ENCODE results near the gene HMCN1.
"Not testable (repeated sequence)": the region's sequence is repeated elsewhere in the genome, so short reads cannot be mapped to it uniquely, and the experiment has no call there.

The HMCN1 gene

GRCh38 chr1:185860311-185860710 is 126.1 kb downstream of the HMCN1 start:
- no peak for DNase-seq

DNA sequence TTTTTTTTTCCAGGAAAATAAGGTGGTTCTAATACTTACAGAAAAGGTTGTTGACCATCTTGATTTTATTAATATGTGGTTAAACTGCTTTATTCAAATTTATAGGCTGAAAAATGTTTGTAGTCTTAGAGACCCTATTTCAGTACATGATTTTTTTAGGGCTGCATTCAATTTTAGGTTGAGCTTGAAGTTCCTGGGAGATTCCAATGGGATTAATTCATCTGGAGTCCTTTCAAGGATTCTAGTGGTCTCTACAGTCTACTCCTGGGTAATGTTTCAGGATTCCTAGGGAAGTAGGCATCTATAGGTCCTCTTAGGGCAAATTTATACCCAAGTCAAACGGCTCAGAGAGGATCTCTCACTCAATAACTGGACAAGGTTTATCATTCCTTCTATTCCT is 126.7 kb downstream of the HMCN1 start:
- DNase-seq, result no peak

DNA sequence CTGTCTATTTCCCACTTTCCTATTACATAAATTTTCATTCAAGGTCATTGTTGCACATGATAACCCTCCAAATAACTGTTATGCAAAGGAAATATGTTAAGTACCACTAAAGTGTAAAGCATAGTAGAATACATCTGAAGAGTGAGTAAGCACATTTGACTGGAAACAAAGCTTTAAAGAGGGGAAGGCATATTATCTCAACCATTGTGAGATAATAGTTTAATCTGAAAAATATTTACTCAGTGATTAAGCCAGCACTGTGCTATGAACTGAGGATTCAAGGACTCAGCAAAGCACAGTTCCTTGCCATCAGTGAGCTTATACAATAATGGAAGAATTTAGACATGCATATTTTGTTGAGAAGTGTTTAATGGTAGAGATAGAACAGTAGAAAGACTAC is 127.4 kb downstream of the HMCN1 start:
- DNase-seq, result no peak

GRCh38 chr1:185862235-185862634 is 128.0 kb downstream of the HMCN1 start:
- DNase-seq, result no peak

GRCh38 chr1:185864331-185864730 is 130.1 kb downstream of the HMCN1 start:
- DNase-seq, result no peak

GRCh38 chr1:185864889-185865517 is 130.8 kb downstream of the HMCN1 start:
- DNase-seq, result no peak

DNA sequence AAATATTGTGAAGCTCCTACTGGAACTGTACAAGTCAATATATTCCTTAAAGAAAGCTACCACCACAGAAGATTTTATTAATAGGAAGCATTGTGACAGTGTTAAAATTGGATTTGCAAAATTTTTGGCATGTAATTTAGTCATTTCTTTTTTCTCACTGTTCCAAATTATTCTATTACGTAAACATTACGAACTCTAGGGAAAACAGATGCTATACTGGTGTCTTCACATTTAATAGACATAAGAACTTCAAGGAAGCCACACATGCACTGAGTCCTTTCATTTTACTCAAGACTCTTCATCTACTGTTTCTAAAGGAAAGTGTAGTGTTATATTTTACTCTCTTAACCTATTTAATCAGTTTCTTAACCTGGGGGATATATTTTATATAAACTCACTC is 135.4 kb downstream of the HMCN1 start:
- DNase-seq, result no peak

DNA sequence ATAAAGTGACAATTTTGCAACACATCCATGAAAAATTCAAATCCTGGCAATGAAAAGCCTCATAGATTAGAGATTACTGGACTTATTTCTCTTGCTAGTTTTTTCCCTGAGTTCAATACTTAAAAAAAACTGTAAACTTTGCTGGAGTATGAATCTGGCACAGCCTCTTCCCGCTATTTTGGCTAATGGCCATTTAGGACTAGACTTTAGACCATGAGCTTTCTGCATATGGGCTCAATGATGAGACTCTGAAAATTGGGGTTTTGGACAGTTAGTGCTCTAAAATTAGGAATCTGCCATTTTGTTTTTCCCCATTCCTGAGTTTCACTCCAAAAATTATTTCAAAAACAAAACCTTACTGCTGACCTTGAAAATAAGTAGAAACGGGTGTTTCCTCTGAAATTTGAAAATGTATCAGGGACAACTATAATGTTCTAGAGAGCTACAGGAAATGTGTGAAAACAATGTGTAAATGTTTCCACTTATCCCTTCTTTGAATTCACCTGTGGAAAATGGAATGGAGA is 137.5 kb downstream of the HMCN1 start:
- DNase-seq, result no peak

DNA sequence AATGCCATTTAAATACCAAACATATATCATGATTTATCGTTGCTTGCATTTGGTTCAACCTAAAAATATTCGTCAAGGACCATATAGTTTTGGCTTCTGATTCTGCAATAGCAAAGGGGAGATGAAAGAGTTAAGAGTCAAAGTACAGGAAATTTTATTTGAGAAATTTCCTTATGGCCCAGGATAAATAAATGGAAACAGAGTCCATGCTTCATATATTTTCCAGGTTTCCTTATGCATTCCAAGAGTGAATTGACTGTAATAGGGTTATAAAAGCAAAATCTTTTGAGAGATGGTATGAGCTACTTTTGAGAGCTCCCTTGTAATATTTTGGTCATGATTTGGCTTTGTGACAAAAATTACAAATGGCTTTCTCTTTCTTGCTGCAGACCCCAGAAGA is 140.1 kb downstream of the HMCN1 start:
- DNase-seq, result no peak

DNA sequence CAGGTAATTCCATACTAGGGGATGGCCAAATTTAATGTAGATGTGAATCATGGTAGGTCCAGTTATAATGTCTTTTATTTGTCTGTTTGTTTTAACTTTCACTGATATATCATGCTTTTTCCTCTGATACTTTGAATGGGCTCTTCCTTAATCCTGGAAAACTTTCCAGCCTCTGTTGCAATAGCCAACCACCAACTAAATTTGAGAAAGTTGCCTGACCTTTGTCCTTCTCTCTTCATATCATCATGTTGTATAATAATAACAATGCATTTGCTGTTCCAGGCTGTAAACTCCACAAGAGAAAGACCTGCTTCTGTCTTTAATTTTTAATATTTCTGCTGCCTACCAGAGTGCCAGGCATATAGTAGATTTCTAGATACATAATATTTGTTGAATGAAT is 146.1 kb downstream of the HMCN1 start:
- DNase-seq, result no peak

DNA sequence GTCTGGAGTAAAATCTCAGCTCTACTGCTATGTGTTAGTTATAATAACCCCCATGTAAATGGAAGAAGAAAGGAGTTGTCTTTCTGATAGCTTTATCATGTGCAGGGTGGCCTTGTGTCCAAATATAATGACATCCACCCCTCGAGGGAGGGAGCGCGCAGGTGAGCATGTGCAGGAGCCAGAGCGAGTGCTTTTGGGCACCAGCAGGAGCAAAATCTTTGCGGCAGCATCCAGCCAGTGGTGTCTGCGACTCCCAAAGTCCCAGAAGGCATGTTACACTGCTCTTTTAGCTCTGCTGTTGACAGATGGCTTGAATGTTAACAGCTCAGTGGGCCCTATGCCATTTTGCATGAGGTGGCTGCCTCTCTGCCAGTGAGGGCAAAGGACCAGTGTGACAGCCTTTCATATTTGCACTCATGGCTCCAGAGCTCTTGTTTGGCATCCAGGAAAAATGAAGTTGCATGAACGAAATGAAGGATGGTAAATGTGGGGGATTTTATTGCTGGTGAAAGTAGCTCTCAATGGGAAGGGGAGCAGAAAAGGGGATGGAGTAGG is 146.7 kb downstream of the HMCN1 start:
- no peak for DNase-seq

DNA sequence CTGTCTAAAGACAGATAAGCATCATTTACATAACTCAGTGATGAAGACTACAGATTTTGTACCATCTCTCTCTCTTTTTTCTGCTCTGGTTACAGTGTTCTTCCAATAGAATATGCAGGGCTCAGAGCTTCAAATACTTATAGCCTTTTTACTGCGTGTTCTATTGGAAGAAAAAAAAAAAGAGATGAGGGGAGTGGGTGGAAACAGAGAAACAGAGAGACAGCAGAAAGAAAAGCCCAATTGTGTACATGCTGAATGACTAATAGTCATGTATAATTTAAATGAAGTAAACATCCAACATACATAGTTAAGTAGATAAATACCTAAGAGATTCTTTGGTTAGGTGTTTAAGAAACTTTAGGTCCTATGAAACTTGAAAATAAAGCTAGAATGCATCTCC is 151.9 kb downstream of the HMCN1 start:
- DNase-seq, result no peak

GRCh38 chr1:185886671-185887070 is 152.5 kb downstream of the HMCN1 start:
- DNase-seq, result no peak

GRCh38 chr1:185892831-185893403 is 158.7 kb downstream of the HMCN1 start:
- DNase-seq, result not testable (repeated sequence)

GRCh38 chr1:185894791-185895190 is 160.6 kb downstream of the HMCN1 start:
- DNase-seq, result no peak

GRCh38 chr1:185895208-185895900 is 161.2 kb downstream of the HMCN1 start:
- no peak for DNase-seq

- no peak for DNase-seq
These were observed 162.7 kb downstream of the HMCN1 start for GRCh38 chr1:185896863-185897262.

DNA sequence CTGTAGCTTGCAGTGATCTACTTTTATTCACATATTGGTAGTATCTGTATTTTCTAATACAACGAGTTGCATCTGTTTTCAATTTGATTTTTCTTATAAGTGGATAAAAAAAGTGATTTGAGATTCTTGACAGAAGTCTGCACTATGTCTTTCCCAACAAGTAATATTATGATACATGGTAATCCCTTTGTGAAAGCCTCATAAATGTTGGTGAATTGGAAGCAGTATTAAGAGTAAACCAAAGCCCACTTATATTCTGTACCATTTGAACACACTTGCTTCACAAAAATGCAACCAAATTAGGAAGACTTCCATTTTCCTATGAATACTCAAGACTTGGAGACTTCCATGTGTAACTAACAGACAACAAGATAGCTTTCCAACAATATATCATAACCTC is 172.0 kb downstream of the HMCN1 start:
- no peak for DNase-seq

DNA sequence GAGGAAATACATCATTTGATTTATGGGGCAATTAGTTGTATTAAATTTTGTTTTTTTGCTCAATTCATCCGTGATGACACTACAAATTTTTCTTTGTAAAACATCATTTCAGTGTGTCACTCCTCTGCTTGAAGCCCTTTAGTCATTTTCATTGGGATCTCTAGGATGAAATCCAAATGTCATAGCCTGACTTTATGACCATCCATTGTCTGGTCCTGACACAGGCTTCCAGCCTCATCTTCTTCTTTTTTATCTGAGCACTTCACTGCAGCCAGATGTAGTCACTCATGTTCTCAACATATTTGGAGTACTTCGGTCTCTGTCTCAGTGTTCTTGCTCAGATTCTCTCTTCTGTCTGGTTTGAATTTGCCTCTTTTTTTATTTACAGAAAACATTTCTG is 173.1 kb downstream of the HMCN1 start:
- no peak for DNase-seq

DNA sequence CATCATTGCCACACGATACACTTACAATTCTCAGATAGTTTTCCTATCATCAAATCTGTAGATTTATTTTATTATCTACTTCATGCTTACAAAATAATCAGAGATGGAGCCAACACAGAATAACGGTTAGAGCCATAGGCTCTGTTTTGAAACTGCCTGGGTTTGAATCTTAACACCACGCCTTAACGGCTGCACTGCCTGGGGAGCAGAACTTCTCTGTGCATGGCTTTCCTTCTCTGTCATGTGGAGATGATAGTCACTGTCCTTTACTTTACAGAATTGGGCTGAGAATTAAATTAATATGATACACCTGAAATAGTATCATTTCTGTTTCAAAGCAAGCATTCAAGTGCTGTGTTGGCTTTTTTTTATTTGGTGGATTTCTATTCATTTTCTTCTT is 177.8 kb downstream of the HMCN1 start:
- DNase-seq, result no peak

- no peak for DNase-seq
These were observed 178.3 kb downstream of the HMCN1 start for GRCh38 chr1:185912504-185912903.

- DNase-seq, result no peak
These were observed 179.9 kb downstream of the HMCN1 start for GRCh38 chr1:185914089-185914488.

DNA sequence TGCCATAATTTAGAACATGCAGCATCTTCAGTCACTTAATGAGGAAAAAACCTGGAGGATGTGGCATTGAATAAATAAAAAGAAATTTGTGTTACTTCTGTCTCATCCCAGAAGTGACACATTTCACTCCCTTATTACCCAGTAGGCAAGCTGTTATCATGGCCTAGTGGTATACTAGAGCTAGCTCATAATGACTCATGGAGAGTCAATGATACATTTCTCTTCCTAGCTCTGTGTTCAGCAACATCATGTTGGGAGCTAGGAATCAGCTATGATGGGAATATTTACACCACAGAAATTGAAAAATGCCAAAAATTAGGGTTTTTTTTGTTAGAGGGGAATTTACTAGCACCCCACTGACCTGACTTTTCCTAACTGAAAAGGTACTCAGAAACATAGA is 182.7 kb downstream of the HMCN1 start:
- DNase-seq, result no peak

GRCh38 chr1:185917646-185918045 is 183.5 kb downstream of the HMCN1 start:
- no peak for DNase-seq

Measured in stimulated activated CD4-positive, alpha-beta T cell treated with anti-CD3 and anti-CD28 coated beads, Interleukin-12 subunit alpha, Interleukin-12 subunit beta, amount 100 ng/mL, for 4 hours (primary cell).